NCI-H2227 (cell line): Measurements from ENCODE around the gene C14orf180.

Experiments used
- DNase-seq: peaks from one replicate; lab custom pipeline; 2025; ENCODE audit not compliant: unreplicated experiment; lab: John Stamatoyannopoulos, UW

Gene C14orf180

GRCh38 chr14:104549536-104550339 is 29.8 kb upstream of the C14orf180 start:
- no peak for DNase-seq

DNA sequence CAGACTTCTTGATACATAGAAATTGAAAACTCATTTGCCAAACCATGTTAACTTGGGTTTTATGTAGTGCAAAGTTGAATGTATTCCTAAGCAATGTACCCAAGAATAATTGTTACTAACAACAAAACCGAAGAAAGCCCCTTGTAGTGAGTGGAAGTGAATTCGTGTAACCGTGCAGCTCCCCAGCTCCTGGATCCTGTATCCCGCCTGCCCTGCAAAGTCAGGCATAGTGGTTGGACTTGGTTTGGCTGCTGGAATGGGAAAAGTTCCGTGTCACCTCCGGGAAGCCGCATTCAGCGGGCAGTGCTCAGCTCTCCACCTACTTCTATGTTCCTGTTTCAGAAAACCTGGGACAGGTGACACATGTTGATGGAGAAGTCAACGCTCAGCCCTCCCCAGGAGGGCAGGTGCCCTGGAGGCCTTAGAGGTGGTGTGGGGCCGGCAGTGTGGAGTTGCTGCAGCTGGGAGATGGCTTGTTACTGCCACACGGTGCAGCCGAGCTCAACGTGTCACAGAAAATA is 29.2 kb upstream of the C14orf180 start:
- no peak for DNase-seq

GRCh38 chr14:104550861-104551728 is 28.5 kb upstream of the C14orf180 start:
- DNase-seq = no peak

- no peak for DNase-seq
Observed at GRCh38 chr14:104551851-104552737, 27.5 kb upstream of the C14orf180 start.

- no peak for DNase-seq
Observed at GRCh38 chr14:104552738-104553125, 26.8 kb upstream of the C14orf180 start.

- DNase-seq = no peak
Observed at GRCh38 chr14:104553166-104554087, 26.1 kb upstream of the C14orf180 start.

- DNase-seq = no peak
Observed at GRCh38 chr14:104554088-104554607, 25.4 kb upstream of the C14orf180 start.

- DNase-seq = no peak
Observed at GRCh38 chr14:104554608-104555429, 24.7 kb upstream of the C14orf180 start.

DNA sequence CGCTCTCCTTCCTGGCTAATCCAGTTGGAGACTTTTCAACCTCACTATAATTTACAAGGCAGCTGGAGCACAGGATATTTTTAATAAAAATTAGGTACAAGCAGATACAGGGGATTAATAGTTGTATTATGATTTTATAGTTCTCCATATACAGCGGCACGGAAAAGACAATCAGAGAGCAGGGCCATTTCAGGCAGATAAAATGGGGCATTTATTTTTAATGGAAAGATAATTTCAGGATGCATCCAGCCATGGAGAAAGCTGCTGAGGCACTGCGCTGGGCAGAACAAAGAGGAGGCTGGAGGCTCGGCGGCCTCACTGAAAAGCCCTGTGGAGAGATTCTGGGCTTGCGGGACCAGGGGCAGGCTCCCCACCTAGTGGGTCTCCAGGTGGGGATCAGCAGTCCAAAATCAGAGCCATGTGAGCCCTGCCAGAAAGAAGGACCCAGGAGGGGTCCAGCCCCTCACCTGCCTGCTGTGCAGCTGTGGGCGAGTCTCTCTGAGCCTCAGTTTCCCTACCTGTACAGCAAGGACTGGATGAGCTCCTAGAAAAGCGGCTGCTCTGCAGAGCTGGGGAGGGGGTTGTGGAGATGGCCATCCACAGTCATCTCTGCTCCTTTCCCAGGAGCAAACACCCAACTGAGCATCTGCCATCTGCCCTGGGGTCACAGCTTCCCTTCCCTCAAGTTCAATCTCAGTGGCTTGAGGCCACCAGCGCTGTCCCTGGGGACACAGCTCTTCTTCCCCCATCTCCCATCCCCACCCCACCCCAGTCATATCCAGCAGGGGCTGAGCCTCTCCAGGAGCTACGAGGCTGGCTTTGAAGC is 23.9 kb upstream of the C14orf180 start:
- DNase-seq = peak; percentile 49

- DNase-seq = no peak
Observed at GRCh38 chr14:104556256-104557021, 23.1 kb upstream of the C14orf180 start.

GRCh38 chr14:104557086-104557485 is 22.5 kb upstream of the C14orf180 start:
- no peak for DNase-seq

GRCh38 chr14:104557766-104558165 is 21.8 kb upstream of the C14orf180 start:
- no peak for DNase-seq

GRCh38 chr14:104558231-104559027 is 21.1 kb upstream of the C14orf180 start:
- DNase-seq = no peak

DNA sequence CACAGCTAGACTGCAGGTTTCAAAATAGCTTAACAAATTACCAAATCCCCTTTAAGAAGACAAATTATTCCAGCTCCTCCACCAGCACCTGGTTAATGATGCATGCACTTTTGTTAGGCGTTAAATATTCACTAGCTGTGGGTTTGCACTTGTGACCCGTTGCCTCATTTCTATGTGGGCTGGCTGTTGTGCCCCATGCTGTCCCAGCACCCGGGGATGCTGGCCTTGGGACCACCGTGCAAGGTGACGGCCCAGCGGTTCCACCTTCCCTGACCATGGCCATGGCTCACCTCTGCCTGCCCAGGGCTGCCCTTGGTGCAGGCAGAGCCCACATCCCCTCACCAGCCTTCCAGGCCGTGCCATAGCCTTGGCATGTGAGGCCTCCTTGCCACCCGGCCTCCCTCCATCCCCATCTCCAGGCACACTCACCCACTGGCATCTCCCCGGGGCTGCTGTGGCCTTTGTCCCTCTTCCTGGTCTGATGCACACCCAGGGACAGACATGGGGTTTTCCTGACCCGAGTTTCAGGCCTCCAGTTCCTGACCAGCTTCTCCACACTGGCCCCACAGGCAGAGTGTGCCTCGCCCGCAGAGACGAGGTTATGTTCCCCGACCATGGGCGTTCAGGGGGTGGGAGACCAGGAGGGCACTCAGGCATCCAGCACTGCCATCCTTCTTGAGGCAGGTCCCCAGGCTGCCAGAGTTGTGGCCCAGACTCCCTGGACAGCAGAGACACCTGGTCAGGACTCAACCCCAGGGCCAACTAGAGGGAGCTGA is 20.3 kb upstream of the C14orf180 start:
- no peak for DNase-seq

- DNase-seq = no peak
Observed at GRCh38 chr14:104559804-104560585, 19.6 kb upstream of the C14orf180 start.
